ENCODE measurements around the gene MYCN. TPM values are rescaled to one million over a fixed set of nuclear protein-coding genes. Genes with fewer than 3 reads are reported as not detected.
"Not testable (repeated sequence)": the region's sequence is repeated elsewhere in the genome, so short reads cannot be mapped to it uniquely, and the experiment has no call there.

Gene MYCN
- polyA plus RNA-seq, 3 donors, result not detected

- Histone ChIP-seq H3K4me1 (ENCODE audit: control insufficient read depth in 1 of 2, insufficient read depth in 2 of 2, low read length in 2 of 2) (no peaks in the 10 kb centered on the region), H3K4me2 (replicated peaks; ENCODE audit: extremely low read depth, low read length, poor library complexity, severe bottlenecking) (no peak overlapping the region), H4K20me1 (ENCODE audit: insufficient read depth, low read length) (no peaks in the 10 kb centered on the region), H3K4me3 (replicated peaks in 1 of 3; ENCODE audit: low read depth in 2 of 3, low read length in 3 of 3) (no peak overlapping the region), H3K9me3 (replicated peaks in 1 of 2; ENCODE audit: control insufficient read depth in 1 of 2, insufficient read depth in 1 of 2, low read length in 2 of 2) (no peaks in the 10 kb centered on the region), H2AFZ (ENCODE audit: insufficient read depth, low read depth, low read length, poor library complexity, severe bottlenecking) (no peak overlapping the region), H3K36me3 (replicated peaks in 1 of 2; ENCODE audit: control insufficient read depth in 1 of 2, insufficient read depth in 2 of 2, low read length in 2 of 2) (no peaks in the 10 kb centered on the region), H3K9ac (ENCODE audit: insufficient read depth, low read length, poor library complexity, severe bottlenecking) (no peak overlapping the region), H3K27me3 (ENCODE audit: control insufficient read depth in 2 of 2, insufficient read depth in 2 of 2, low read length in 2 of 2) (no peaks in the 10 kb centered on the region), H3K79me2 (ENCODE audit: insufficient read depth, low read length) (no peaks in the 10 kb centered on the region), H3K27ac (ENCODE audit: low read depth in 1 of 2, low read length in 2 of 2) (no peak overlapping the region)
- WGBS (ENCODE audit: insufficient coverage), result 77% methylated on average over 4 of the region's 4 CpGs
- H3K4me3 Mint-ChIP-seq, result no peak overlapping the region
- DNase-seq, result no peak
- no peak for TF ChIP-seq CTCF (IDR thresholded peaks at IDR 0.05)
- H3K36me3 Mint-ChIP-seq, result no peaks in the 10 kb centered on the region
- no peaks in the 10 kb centered on the region for H3K4me1 Mint-ChIP-seq
- no peak overlapping the region for H3K27ac Mint-ChIP-seq
- H3K9me3 Mint-ChIP-seq, result peaks cover 0 to 4% (median 3%) of the 10 kb centered on the region in 7 donors
- intact Hi-C loops (cut with micrococcal nuclease), result no loop called here
- H3K27me3 Mint-ChIP-seq (ENCODE audit: low read depth in 3 of 3), result peaks cover 0 to 2% (median 0%) of the 10 kb centered on the region in 3 donors
Measured at GRCh38 chr2:15959331-15960153, 19.2 kb downstream of the MYCN start.

DNA sequence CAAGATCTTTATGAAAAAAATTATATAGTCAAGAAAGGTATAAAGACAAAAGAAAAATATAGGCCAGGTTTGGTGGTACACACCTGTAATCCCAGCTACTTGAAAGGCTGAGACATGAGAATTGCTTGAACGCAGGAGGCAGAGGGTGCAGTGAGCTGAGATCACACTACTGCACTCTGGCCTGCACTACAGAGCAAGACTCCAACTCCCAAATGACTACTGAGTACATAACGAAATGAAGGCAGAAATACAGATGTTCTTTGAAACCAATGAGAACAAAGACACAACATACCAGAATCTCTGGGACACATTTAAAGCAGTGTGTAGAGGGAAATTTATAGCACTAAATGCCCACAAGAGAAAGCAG, 19.8 kb downstream of the MYCN start:
- H3K36me3 ChIP-seq (replicated peaks in 1 of 2; ENCODE audit: control insufficient read depth in 1 of 2, insufficient read depth in 2 of 2, low read length in 2 of 2); H3K4me2 ChIP-seq (replicated peaks; ENCODE audit: extremely low read depth, low read length, poor library complexity, severe bottlenecking); H3K4me3 ChIP-seq (replicated peaks in 1 of 3; ENCODE audit: low read depth in 2 of 3, low read length in 3 of 3); H4K20me1 ChIP-seq (ENCODE audit: insufficient read depth, low read length); H3K9me3 Mint-ChIP-seq; H2AFZ ChIP-seq (ENCODE audit: insufficient read depth, low read depth, low read length, poor library complexity, severe bottlenecking); H3K4me1 Mint-ChIP-seq; H3K27me3 Mint-ChIP-seq (ENCODE audit: low read depth in 3 of 3); H3K27me3 ChIP-seq (ENCODE audit: control insufficient read depth in 2 of 2, insufficient read depth in 2 of 2, low read length in 2 of 2); H3K9me3 ChIP-seq (replicated peaks in 1 of 2; ENCODE audit: control insufficient read depth in 1 of 2, insufficient read depth in 1 of 2, low read length in 2 of 2); intact Hi-C loops (cut with micrococcal nuclease); H3K27ac Mint-ChIP-seq; H3K27ac ChIP-seq (ENCODE audit: low read depth in 1 of 2, low read length in 2 of 2); H3K9ac ChIP-seq (ENCODE audit: insufficient read depth, low read length, poor library complexity, severe bottlenecking); H3K4me3 Mint-ChIP-seq; H3K4me1 ChIP-seq (ENCODE audit: control insufficient read depth in 1 of 2, insufficient read depth in 2 of 2, low read length in 2 of 2); DNase-seq; H3K36me3 Mint-ChIP-seq; H3K79me2 ChIP-seq (ENCODE audit: insufficient read depth, low read length): not testable (repeated sequence)
- WGBS (ENCODE audit: insufficient coverage), result 100% methylated on average over 1 of the region's 2 CpGs

DNA sequence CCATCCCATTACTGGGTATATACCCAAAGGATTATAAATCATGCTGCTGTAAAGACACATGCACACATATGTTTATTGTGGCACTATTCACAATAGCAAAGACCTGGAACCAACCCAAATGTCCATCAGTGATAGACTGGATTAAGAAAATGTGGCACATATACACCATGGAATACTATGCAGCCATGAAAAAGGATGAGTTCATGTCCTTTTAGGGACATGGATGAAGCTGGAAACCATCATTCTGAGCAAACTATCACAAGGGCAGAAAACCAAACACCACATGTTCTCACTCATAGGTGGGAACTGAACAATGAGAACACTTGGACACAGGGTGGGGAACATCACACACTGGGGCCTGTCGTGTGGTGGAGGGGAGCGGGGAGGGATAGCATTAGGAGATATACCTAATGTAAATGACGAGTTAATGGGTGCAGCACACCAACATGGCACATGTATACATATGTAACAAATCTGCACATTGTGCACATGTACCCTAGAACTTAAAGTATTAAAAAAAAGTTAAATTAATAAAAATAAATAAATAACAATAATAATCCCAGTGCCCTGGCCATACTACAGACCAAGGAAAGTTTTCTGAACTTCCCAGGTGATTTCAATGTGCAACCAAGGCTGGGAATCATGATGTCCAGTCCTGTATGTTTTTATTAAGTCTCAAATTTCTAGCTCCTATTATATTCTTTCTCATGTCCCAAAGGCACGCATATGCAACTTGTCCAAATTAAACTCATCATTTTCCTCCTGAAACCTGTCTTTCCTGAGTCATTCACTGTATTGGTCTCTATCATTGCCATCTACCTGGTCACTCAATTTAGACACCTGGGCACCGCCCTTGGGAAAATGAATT, 23.0 kb downstream of the MYCN start:
- H3K36me3 ChIP-seq (replicated peaks in 1 of 2; ENCODE audit: control insufficient read depth in 1 of 2, insufficient read depth in 2 of 2, low read length in 2 of 2); H3K36me3 Mint-ChIP-seq; H3K4me3 Mint-ChIP-seq; H3K9ac ChIP-seq (ENCODE audit: insufficient read depth, low read length, poor library complexity, severe bottlenecking); H3K4me2 ChIP-seq (replicated peaks; ENCODE audit: extremely low read depth, low read length, poor library complexity, severe bottlenecking); DNase-seq; H3K27me3 ChIP-seq (ENCODE audit: control insufficient read depth in 2 of 2, insufficient read depth in 2 of 2, low read length in 2 of 2); H3K27ac Mint-ChIP-seq; H4K20me1 ChIP-seq (ENCODE audit: insufficient read depth, low read length); H2AFZ ChIP-seq (ENCODE audit: insufficient read depth, low read depth, low read length, poor library complexity, severe bottlenecking); H3K27ac ChIP-seq (ENCODE audit: low read depth in 1 of 2, low read length in 2 of 2); H3K79me2 ChIP-seq (ENCODE audit: insufficient read depth, low read length); H3K9me3 ChIP-seq (replicated peaks in 1 of 2; ENCODE audit: control insufficient read depth in 1 of 2, insufficient read depth in 1 of 2, low read length in 2 of 2); H3K9me3 Mint-ChIP-seq; H3K4me3 ChIP-seq (replicated peaks in 1 of 3; ENCODE audit: low read depth in 2 of 3, low read length in 3 of 3); intact Hi-C loops (cut with micrococcal nuclease); H3K27me3 Mint-ChIP-seq (ENCODE audit: low read depth in 3 of 3): not testable (repeated sequence)
- 100% methylated on average over 1 of the region's 5 CpGs for WGBS (ENCODE audit: insufficient coverage)
- H3K4me1 Mint-ChIP-seq, result peaks cover 16% of the 10 kb centered on the region
- H3K4me1 ChIP-seq (ENCODE audit: control insufficient read depth in 1 of 2, insufficient read depth in 2 of 2, low read length in 2 of 2), result peaks cover 15% of the 10 kb centered on the region in 2 donors

Data from CD14-positive monocyte (primary cell).